Endothelial cell of umbilical vein (primary cell): ENCODE data around the gene OR1E1. TPM values are rescaled to one million over a fixed set of nuclear protein-coding genes. Genes with fewer than 3 reads are reported as not detected.

Experiments used
- Bru-seq: library from RNA; stranded (reverse); fragments of 400-500 nt; gene quantifications from one replicate; lab custom pipeline; 2021; lab: Mats Ljungman, UMichigan
- BruChase-seq, 2 experiments: library from RNA; stranded (reverse); fragments of 400-500 nt; gene quantifications; one replicate each; lab custom pipeline; 2021; lab: Mats Ljungman, UMichigan
- BruUV-seq: library from RNA; stranded (reverse); fragments of 400-500 nt; replicated peaks from 2 replicates; lab custom pipeline; 2021; lab: Mats Ljungman, UMichigan
- CTCF ChIA-PET: fragments of 300-600, 350-600 bp; sonication (Branson Sonifier 250); formaldehyde crosslinking; loops from one replicate; lab custom pipeline; 2021; ENCODE audit warnings: antibody characterized with exemption, inconsistent platforms; lab: Charles Lee
- POLR2A ChIA-PET: fragments of 300-600, 350-600 bp; sonication (Branson Sonifier 250); formaldehyde crosslinking; loops from one replicate; lab custom pipeline; 2021; ENCODE audit warnings: antibody characterized with exemption, inconsistent platforms; lab: Charles Lee
- DNase-seq: peaks from one replicate; pipeline ENCODE4 v3.0.0-alpha.2; 2011; ENCODE audit warnings: low read depth, low spot score
- FAIRE-seq: peaks from 2 replicates; lab custom pipeline; 2011; peaks lifted over from hg19 to GRCh38; lab: Jason Lieb, UNC
- H2AFZ ChIP-seq: 2 replicates; pipeline ENCODE4 v1.6.0; 2012; ENCODE audit warnings: low read depth, low read length, control low read depth, inconsistent platforms
- H3K27ac ChIP-seq: 2 replicates; pipeline ENCODE4 v1.5.1; 2011; ENCODE audit warnings: low read depth, mild to moderate bottlenecking, control low read depth, low read length, moderate library complexity; ENCODE audit not compliant: insufficient read depth
- H3K27me3 ChIP-seq, 2 experiments: 2 replicates each; pipeline versions ENCODE4 v1.6.0 to v1.6.1; 2011; ENCODE audit warnings: low read length in 2 of 2, mixed read lengths in 1 of 2; ENCODE audit not compliant: control insufficient read depth in 2 of 2, insufficient read depth in 2 of 2
- H3K36me3 ChIP-seq, 2 experiments: 2 replicates in 1 of 2; 3 replicates in 1 of 2; pipeline ENCODE4 v1.5.1; 2011; ENCODE audit warnings: low read length in 2 of 2, mild to moderate bottlenecking in 1 of 2, moderate library complexity in 1 of 2; ENCODE audit not compliant: control insufficient read depth in 2 of 2, insufficient read depth in 2 of 2; ENCODE audit errors: extremely low read depth in 1 of 2
- H3K4me1 ChIP-seq: 3 replicates; pipeline ENCODE4 v1.5.1; 2011; ENCODE audit warnings: mild to moderate bottlenecking, low read length; ENCODE audit not compliant: control insufficient read depth, insufficient read depth; ENCODE audit errors: extremely low read depth
- H3K4me2 ChIP-seq: 2 replicates; pipeline ENCODE4 v1.6.1; 2011; ENCODE audit warnings: low read length, control low read depth, mixed read lengths; ENCODE audit not compliant: insufficient read depth
- H3K4me3 ChIP-seq, 3 experiments: fragments of 200-600 bp in 1 of 3; sonication (generic), shearing (Covaris generic) in 1 of 3; replicated peaks in 1 of 3; 2 replicates each; pipeline ENCODE4 v1.5.1; 2011 to 2016; ENCODE audit warnings: control low read depth in 3 of 3, low read length in 3 of 3, mild to moderate bottlenecking in 2 of 3, inconsistent platforms in 1 of 3, low read depth in 1 of 3, moderate library complexity in 1 of 3; ENCODE audit not compliant: insufficient read depth in 1 of 3
- H3K79me2 ChIP-seq: 2 replicates; pipeline ENCODE4 v1.6.0; 2012; ENCODE audit warnings: low read length, inconsistent platforms; ENCODE audit not compliant: control insufficient read depth, insufficient read depth
- H3K9ac ChIP-seq: replicated peaks from 2 replicates; pipeline ENCODE3; 2011; ENCODE audit warnings: low read length, control low read depth; ENCODE audit not compliant: insufficient read depth; ENCODE audit errors: extremely low read depth
- H3K9me1 ChIP-seq: replicated peaks from 3 replicates; pipeline ENCODE4 v1.6.0; 2011; ENCODE audit warnings: mild to moderate bottlenecking, low read length; ENCODE audit not compliant: control insufficient read depth, insufficient read depth; ENCODE audit errors: extremely low read depth
- H3K9me3 ChIP-seq: replicated peaks from 2 replicates; pipeline ENCODE4 v1.5.1; 2012; ENCODE audit warnings: low read length, inconsistent platforms; ENCODE audit not compliant: control insufficient read depth, insufficient read depth
- H4K20me1 ChIP-seq: replicated peaks from 2 replicates; pipeline ENCODE3; 2011; ENCODE audit warnings: mild to moderate bottlenecking, low read length; ENCODE audit not compliant: control insufficient read depth, insufficient read depth; ENCODE audit errors: extremely low read depth
- EZH2 ChIP-seq: IDR thresholded peaks from 2 replicates; pipeline ENCODE4 v1.6.1; 2012; ENCODE audit warnings: borderline replicate concordance, low read depth, mild to moderate bottlenecking, moderate library complexity, low read length, inconsistent platforms; ENCODE audit not compliant: severe bottlenecking
- FOS ChIP-seq: IDR thresholded peaks from 2 replicates; pipeline ENCODE4 v1.6.1; 2011; ENCODE audit warnings: mild to moderate bottlenecking, low read length, moderate library complexity, borderline replicate concordance; ENCODE audit not compliant: insufficient read depth
- GATA2 ChIP-seq: IDR thresholded peaks from 2 replicates; pipeline ENCODE4 v1.7.0; 2011; ENCODE audit warnings: low read depth, mild to moderate bottlenecking, moderate library complexity, mixed read lengths, low read length; ENCODE audit not compliant: insufficient read length, insufficient read depth
- JUN ChIP-seq: IDR thresholded peaks from 2 replicates; pipeline ENCODE4 v1.6.1; 2011; ENCODE audit warnings: borderline replicate concordance, low read depth; ENCODE audit not compliant: insufficient read length, insufficient read depth
- MYC ChIP-seq: IDR thresholded peaks from one replicate; pipeline ENCODE4 v1.6.1; 2011; ENCODE audit warnings: mild to moderate bottlenecking, low read depth, low read length
- POLR2A ChIP-seq: IDR thresholded peaks from 2 replicates; pipeline ENCODE4 v1.6.1; 2012; ENCODE audit warnings: low read depth, mild to moderate bottlenecking, control low read depth, low read length
- POLR2AphosphoS5 ChIP-seq: IDR thresholded peaks from 2 replicates; pipeline ENCODE4 v1.6.1; 2012; ENCODE audit warnings: low read depth, mild to moderate bottlenecking, control low read depth, low read length, moderate library complexity; ENCODE audit not compliant: insufficient read depth
- dilution Hi-C: fragments of 300-500 bp; cut with MboI; formaldehyde crosslinking; loops from one replicate; pipeline ENCODE4 v1.15.0; 2019; ENCODE audit warnings: low sequenced_read_pairs; ENCODE audit not compliant: extremely low pct_ligation_motif_present
- intact Hi-C: fragments of 100-400 bp; cut with micrococcal nuclease; formaldehyde crosslinking; loops from one replicate; pipeline ENCODE4 v1.10.0; 2022
- long read RNA-seq: library from polyadenylated mRNA; stranded (forward); transcript quantifications from one replicate; pipeline ENCODE4 v2.0.0, GENCODE V29; 2021
- polyA minus RNA-seq, 3 experiments: library from RNA; depleted of rRNA, polyadenylated mRNA; stranded (reverse); fragments of >200 nt; gene quantifications; 1 replicate in 1 of 3; 2 replicates in 2 of 3; pipeline ENCODE4 v1.2.3, GENCODE V29; 2011
- polyA plus RNA-seq, 4 experiments: library from polyadenylated mRNA; depleted of rRNA in 3 of 4; stranded (reverse) in 3 of 4; unstranded in 1 of 4; fragments of >200 nt; gene quantifications; 2 replicates each; pipeline versions ENCODE4 v1.2.1 to v1.2.3, GENCODE V29; 2011 to 2012; ENCODE audit warnings: missing spikeins in 1 of 4
- total RNA-seq: library from RNA; stranded (reverse); gene quantifications from 2 replicates; pipeline ENCODE4 v1.2.3, GENCODE V29; 2021
- TF ChIP-seq, protein P1 (sequence below): IDR thresholded peaks from 2 replicates; pipeline ENCODE4 v1.6.1; 2011; ENCODE audit not compliant: insufficient read depth, insufficient read length
- TF ChIP-seq, protein P2 (sequence below), 2 donors: IDR thresholded peaks; 1 replicate in 1 of 2; 2 replicates in 1 of 2; pipeline ENCODE4 v1.5.1; 2011; ENCODE audit warnings: low read length in 2 of 2, mild to moderate bottlenecking in 2 of 2, moderate library complexity in 2 of 2, control low read depth in 1 of 2, inconsistent platforms in 1 of 2, low read depth in 1 of 2; ENCODE audit not compliant: insufficient read depth in 1 of 2; ENCODE audit errors: extremely low read depth in 1 of 2

OR1E1 gene, protein sequence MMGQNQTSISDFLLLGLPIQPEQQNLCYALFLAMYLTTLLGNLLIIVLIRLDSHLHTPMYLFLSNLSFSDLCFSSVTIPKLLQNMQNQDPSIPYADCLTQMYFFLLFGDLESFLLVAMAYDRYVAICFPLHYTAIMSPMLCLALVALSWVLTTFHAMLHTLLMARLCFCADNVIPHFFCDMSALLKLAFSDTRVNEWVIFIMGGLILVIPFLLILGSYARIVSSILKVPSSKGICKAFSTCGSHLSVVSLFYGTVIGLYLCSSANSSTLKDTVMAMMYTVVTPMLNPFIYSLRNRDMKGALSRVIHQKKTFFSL
- total RNA-seq (not detected in 2 replicates), polyA plus RNA-seq (0.06 TPM in 1 of 2 replicates, not detected in the other), polyA minus RNA-seq (0.66 TPM in 1 of 2 replicates, not detected in the other), Bru-seq, nascent RNA (not detected), BruChase-seq, experiment 1, labeled RNA remaining after a 6-hour chase (not detected), BruChase-seq, experiment 2, labeled RNA remaining after a 2-hour chase (not detected)
- not detected in 2 replicates for polyA plus RNA-seq (2011; cell fraction: cytosol; rRNA removed)
- polyA plus RNA-seq (2011; cell fraction: nucleus; rRNA removed) = not detected in 2 replicates
- not detected in 2 replicates for polyA plus RNA-seq (2012)
- polyA minus RNA-seq (2011; cell fraction: cytosol; rRNA and poly(A)+ RNA removed) = not detected
- polyA minus RNA-seq (2011; cell fraction: nucleus; rRNA and poly(A)+ RNA removed) = not detected in 2 replicates
- long read RNA-seq = 0 reads

DNA sequence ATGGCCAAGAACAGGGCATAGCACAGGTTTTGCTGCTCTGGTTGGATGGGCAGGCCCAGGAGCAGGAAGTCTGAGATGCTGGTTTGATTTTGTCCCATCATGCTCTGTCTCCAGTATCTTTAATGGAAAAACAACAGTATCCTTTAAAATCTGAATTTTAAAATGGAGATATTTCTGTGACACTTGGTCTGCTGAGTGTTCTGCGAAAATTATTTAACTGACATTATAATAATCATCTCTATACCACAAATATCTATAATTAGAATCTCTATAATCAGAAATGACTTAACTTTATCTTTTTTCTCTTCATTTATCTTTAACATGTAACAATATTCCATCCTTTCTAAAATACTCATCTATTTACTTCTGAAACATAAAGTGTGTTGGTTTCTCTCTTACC lies at the start of gene OR1E1:
TSS of gene OR1E1 (minus strand) at position 101 of the 400 bp plus-strand sequence. CDS start at position 101, 0 bp downstream.
- Histone ChIP-seq H3K27me3 (no peaks in the 10 kb centered on the region), H4K20me1 (no peaks in the 10 kb centered on the region), H3K27ac (no peak within 1 kb of the TSS), H3K9me3 (no peaks in the 10 kb centered on the region), H3K4me2 (no peak within 1 kb of the TSS), H3K4me1 (no peaks in the 10 kb centered on the region), H3K79me2 (no peaks in the 10 kb centered on the region), H3K36me3 (no peaks in the 10 kb centered on the region), H3K4me3 (no peak within 1 kb of the TSS), H3K9me1 (no peaks in the 10 kb centered on the region), H2AFZ (no peak within 1 kb of the TSS), H3K9ac (no peak within 1 kb of the TSS)
- TF ChIP-seq JUN = no peak
- TF ChIP-seq EZH2 = no peak
- no peak for TF ChIP-seq POLR2A
- no peak for TF ChIP-seq POLR2AphosphoS5
- no peak for TF ChIP-seq MYC
- no peak for TF ChIP-seq FOS
- TF ChIP-seq, protein P1, sequence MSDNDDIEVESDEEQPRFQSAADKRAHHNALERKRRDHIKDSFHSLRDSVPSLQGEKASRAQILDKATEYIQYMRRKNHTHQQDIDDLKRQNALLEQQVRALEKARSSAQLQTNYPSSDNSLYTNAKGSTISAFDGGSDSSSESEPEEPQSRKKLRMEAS = no peak
- TF ChIP-seq, protein P2, sequence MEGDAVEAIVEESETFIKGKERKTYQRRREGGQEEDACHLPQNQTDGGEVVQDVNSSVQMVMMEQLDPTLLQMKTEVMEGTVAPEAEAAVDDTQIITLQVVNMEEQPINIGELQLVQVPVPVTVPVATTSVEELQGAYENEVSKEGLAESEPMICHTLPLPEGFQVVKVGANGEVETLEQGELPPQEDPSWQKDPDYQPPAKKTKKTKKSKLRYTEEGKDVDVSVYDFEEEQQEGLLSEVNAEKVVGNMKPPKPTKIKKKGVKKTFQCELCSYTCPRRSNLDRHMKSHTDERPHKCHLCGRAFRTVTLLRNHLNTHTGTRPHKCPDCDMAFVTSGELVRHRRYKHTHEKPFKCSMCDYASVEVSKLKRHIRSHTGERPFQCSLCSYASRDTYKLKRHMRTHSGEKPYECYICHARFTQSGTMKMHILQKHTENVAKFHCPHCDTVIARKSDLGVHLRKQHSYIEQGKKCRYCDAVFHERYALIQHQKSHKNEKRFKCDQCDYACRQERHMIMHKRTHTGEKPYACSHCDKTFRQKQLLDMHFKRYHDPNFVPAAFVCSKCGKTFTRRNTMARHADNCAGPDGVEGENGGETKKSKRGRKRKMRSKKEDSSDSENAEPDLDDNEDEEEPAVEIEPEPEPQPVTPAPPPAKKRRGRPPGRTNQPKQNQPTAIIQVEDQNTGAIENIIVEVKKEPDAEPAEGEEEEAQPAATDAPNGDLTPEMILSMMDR (IDR thresholded peaks at IDR 0.05; ENCODE audit: extremely low read depth in 1 of 2, insufficient read depth in 1 of 2, low read depth in 1 of 2, low read length in 2 of 2) = no peak
- no peak for TF ChIP-seq GATA2
- no peak for DNase-seq
- BruUV-seq = no TSS peak
- dilution Hi-C loops = no loop called here
- intact Hi-C loops = no loop called here
- CTCF ChIA-PET = no interaction called here
- POLR2A ChIA-PET = no interaction called here
- no peak for FAIRE-seq
